ENCODE measurements around the gene TICRR.

GRCh38 chr15:89654301-89654761, 79.1 kb downstream of the TICRR start:
- TF ChIP-seq SUZ12 (IDR thresholded peaks at IDR 0.05): no peak
- no peak for TF ChIP-seq ELF4 (IDR thresholded peaks at IDR 0.05)
- no peak for TF ChIP-seq FOXA1 (IDR thresholded peaks at IDR 0.05)
